Measurements from ENCODE around the gene TPCN2.

The TPCN2 gene

GRCh38 chr11:69108559-69108958, 59.8 kb downstream of the TPCN2 start:
- no peak for TF ChIP-seq CTCF (IDR thresholded peaks at IDR 0.05; ENCODE audit: control insufficient read depth, insufficient read depth, low read depth, low read length, missing control alignments)
- no peak for DNase-seq (ENCODE audit: low read depth)
- no peak overlapping the region for H3K4me3 ChIP-seq (ENCODE audit: control insufficient read depth, low read depth, low read length)

- DNase-seq (ENCODE audit: low read depth) = no peak
- no peak for TF ChIP-seq CTCF (IDR thresholded peaks at IDR 0.05; ENCODE audit: control insufficient read depth, insufficient read depth, low read depth, low read length, missing control alignments)
- no peak overlapping the region for H3K4me3 ChIP-seq (ENCODE audit: control insufficient read depth, low read depth, low read length)
Measured at GRCh38 chr11:69109101-69109500, 60.4 kb downstream of the TPCN2 start.

GRCh38 chr11:69110451-69110850, 61.7 kb downstream of the TPCN2 start:
- no peak overlapping the region for H3K4me3 ChIP-seq (ENCODE audit: control insufficient read depth, low read depth, low read length)
- TF ChIP-seq CTCF (IDR thresholded peaks at IDR 0.05; ENCODE audit: control insufficient read depth, insufficient read depth, low read depth, low read length, missing control alignments) = no peak
- DNase-seq (ENCODE audit: low read depth) = no peak

- H3K4me3 ChIP-seq (ENCODE audit: control insufficient read depth, low read depth, low read length) = no peak overlapping the region
- no peak for DNase-seq (ENCODE audit: low read depth)
- no peak for TF ChIP-seq CTCF (IDR thresholded peaks at IDR 0.05; ENCODE audit: control insufficient read depth, insufficient read depth, low read depth, low read length, missing control alignments)
Measured at GRCh38 chr11:69111624-69112542, 63.2 kb downstream of the TPCN2 start.

- no peak for TF ChIP-seq CTCF (IDR thresholded peaks at IDR 0.05; ENCODE audit: control insufficient read depth, insufficient read depth, low read depth, low read length, missing control alignments)
- no peak overlapping the region for H3K4me3 ChIP-seq (ENCODE audit: control insufficient read depth, low read depth, low read length)
- DNase-seq (ENCODE audit: low read depth) = no peak
Measured at GRCh38 chr11:69113226-69113625, 64.5 kb downstream of the TPCN2 start.

GRCh38 chr11:69113646-69114340, 65.1 kb downstream of the TPCN2 start:
- no peak for DNase-seq (ENCODE audit: low read depth)
- H3K4me3 ChIP-seq (ENCODE audit: control insufficient read depth, low read depth, low read length) = no peak overlapping the region
- no peak for TF ChIP-seq CTCF (IDR thresholded peaks at IDR 0.05; ENCODE audit: control insufficient read depth, insufficient read depth, low read depth, low read length, missing control alignments)
